Activated CD8-positive, alpha-beta memory T cell treated with anti-CD3 and anti-CD28 coated beads for 36 hours (primary cell): ENCODE results near the gene ABCC9. TPM values are rescaled to one million over a fixed set of nuclear protein-coding genes. Genes with fewer than 3 reads are reported as not detected.
"Not testable (repeated sequence)": the region's sequence is repeated elsewhere in the genome, so short reads cannot be mapped to it uniquely, and the experiment has no call there.

Experiments used
- CTCF ChIA-PET: fragments of 350-600 bp; sonication (Branson Sonifier 250); formaldehyde crosslinking; loops from one replicate; lab custom pipeline; 2021; ENCODE audit warnings: antibody characterized with exemption; lab: Charles Lee
- POLR2A ChIA-PET: fragments of 350-600 bp; sonication (Branson Sonifier 250); formaldehyde crosslinking; loops from one replicate; lab custom pipeline; 2021; ENCODE audit warnings: antibody characterized with exemption; lab: Charles Lee
- total RNA-seq, 2 experiments: library from RNA; stranded (reverse); gene quantifications; one replicate each; pipeline ENCODE4 v1.2.3, GENCODE V29; 2021

The ABCC9 gene
- total RNA-seq, 2 experiments from 2014 or later = not detected

DNA sequence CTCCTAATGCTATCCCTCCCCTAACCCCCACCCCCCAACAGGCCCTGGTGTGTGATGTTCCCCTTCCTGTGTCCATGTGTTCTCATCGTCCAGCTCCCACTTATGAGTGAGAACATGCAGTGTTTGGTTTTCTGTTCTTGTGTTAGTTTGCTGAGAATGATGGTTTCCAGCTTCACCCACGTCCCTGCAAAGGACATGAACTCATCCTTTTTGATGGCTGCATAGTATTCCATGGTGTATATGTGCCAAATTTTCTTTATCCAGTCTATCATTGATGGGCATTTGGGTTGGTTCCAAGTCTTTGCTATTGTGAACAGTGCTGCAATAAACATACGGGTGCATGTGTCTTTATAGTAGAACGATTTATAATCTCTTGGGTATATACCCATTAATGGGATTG lies 151.5 kb downstream of the ABCC9 start:
- POLR2A ChIA-PET = not testable (repeated sequence)

DNA sequence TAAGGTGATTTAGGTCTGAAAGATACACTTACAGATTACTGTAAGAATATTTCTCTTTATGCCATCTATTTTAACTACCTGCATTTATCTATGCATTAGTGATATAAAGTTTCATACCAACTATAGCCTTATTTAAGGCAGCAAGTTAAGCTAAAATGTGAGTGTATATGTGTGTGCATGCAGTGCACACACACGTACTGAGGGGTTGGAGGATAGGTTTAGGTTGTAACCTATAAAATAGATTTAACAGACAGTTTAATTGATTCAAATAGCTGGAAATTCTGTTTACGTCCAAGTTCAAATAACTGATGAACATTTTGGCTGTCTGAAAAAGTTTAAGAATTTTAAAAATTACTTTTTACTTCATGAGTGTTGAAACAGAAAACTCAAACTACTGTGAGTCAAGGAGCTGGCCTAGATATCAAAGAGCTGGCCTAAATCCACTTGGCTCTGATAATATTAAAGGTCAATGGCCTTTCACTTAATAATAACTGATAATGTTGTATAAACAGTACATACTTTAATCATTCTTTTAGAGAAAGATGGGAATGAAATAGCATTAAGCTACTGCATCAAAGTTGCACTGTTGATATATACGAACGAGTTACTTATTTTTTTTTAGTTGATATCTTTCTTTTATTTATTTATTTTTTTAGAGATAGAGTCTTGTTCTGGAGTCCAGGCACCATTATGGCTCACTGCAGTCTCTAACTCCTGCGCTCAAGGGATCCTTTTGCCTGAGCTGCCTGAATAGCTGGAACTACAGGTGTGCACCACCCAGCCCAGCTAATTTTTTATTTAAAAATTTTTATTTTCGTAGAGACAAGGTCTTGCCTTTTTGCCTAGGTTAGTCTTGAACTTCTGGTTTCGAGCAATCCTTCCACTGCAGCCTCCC lies 152.9 kb downstream of the ABCC9 start:
- POLR2A ChIA-PET = no interaction called here
- CTCF ChIA-PET = no interaction called here

More for the DNA sequence above, 151.5 kb downstream of the ABCC9 start:
- CTCF ChIA-PET = not testable (repeated sequence)

DNA sequence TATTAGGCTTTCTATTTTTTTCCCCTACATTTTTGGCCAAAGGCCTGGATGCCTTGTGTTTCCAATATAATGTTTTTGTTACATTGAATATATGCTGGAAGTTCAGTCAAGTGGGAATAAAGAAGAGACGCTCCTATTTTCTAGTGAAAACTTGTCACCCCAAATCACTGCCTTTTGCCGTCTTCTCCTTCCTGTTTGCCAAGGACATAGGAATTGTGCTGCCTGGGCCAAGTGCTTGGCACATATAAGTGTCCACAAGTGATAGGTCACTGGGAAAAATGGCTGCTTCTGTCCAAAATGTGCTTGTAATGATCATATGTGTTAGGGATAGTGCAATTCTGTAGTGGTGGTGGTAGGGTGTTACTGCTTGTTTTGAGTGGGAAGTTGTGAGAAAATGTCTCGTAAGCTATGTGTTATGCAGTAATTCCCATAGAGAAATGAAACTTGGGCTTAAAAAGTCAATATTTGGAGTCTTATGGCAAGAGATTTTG lies 155.1 kb downstream of the ABCC9 start:
- CTCF ChIA-PET = no interaction called here
- POLR2A ChIA-PET = no interaction called here

DNA sequence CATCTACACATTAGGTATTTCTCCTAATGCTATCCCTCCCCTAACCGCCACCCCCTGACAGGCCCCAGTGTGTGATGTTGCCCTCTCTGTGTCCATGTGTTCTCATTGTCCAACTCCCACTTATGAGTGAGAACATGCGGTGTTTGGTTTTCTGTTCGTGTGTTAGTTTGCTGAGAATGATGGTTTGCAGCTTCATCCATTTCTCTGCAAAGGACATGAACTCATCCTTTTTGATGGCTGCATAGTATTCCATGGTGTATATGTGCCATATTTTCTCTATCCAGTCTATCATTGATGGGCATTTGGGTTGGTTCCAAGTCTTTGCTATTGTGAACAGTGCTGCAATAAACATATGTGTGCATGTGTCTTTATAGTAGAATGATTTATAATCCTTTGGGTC lies 158.5 kb downstream of the ABCC9 start:
- POLR2A ChIA-PET = not testable (repeated sequence)

DNA sequence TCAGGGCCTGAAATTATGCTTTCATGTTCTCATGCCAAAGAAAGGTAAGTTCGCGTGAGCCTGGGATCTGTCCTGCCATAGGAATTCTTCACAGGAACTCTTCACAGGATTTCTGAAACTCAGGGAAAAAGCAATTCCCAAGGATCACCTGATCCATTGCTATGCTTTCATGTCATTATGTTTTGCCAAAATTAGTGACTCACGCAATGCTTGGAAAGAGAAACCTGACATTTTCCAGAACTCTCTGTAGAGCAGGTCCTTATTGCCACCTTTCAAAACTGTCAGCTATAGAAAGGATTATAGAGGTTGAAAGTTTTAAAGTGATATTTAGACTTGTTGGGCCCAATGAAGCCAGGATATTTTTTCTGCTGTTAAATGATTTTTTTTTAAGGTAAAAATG lies 160.4 kb downstream of the ABCC9 start:
- CTCF ChIA-PET = no interaction called here
- POLR2A ChIA-PET = no interaction called here

More for the DNA sequence above, 158.5 kb downstream of the ABCC9 start:
- CTCF ChIA-PET = not testable (repeated sequence)

DNA sequence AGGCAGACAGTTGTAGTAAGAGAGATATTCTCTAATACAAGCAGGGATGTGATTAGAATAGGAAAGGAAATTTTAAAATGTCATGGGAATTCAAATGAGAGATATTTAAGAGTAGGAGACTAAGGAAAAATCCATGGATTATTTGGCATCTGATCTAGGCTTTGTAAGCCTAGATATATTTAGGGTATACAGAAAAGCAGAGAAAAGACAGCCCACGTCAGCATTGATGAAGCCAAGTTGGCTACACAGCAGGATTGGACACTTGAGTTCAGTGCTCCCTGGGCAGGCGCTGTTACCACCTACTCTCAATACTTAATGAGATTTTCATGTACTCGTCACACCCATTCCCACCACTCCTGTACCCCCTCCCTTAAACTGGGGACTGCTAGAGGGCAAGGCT lies 165.1 kb downstream of the ABCC9 start:
- CTCF ChIA-PET = no interaction called here
- POLR2A ChIA-PET = no interaction called here

DNA sequence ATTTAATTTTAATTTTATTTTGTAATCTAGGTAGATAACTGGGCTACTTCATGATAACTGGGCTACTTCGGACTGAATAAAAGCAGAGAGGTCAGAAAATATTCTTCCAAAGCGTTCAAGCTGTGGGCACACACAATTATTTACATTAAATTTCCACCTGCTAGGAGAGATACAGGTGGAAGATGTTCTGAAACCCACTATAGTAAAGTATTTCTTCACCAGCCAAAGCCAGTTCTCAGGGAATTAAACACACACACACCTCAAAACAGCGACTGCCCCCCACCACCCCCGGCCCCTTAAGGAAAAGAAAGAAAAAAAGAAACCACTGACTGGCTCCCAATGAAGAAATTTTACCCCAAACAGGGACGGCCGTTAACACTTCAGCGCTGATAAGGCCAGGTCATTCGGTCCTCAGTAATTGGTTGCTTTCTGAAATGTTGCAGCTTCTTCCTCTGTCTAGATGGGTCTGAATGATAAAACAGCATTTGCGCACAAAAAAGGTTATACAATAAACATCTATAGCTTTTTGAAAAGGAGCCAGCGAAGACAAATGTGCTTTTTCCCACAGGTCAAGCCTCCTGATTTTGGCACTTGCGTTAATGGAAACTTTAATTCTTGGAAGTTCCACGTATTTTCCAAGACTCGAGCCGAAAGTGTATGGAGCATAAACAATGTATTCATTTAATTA lies 165.9 kb downstream of the ABCC9 start:
- POLR2A ChIA-PET = no interaction called here
- CTCF ChIA-PET = no interaction called here

DNA sequence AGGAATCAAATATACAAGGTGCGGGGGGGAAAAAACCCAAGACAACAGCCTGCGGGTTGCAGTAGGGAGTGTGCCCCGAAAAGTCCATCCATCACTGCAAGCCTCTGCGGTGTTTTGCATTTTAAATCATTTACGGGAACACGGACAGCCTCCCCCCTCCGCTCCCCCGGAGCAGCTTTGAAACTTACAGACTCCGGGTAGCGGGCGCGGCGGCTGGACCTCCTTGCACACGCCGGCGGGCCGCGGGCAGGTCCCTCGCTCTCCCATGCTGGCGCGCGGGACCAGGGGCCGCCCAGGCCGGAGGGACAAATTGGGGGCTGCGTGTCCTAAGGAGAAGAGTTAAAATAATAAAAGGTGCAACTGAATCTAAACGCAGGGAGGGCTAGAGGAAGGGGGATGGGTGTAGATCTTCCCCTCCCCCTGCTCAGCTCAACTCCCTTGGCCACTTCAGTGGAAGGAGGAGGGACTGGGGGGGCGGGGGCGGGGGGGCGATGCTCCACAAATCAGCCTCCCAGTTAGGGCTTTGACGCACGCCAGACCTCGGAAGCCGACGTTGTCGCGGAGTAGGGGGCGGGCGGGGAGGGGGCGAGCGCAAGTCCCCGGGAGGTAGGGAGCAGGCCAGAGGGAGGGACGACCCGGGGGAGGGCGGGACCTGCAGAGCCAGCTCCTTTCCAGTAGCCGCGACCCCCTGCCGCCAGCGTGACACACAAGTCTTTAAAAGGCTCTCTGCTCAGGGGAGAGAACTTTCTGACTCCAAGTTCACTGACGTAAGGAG lies 166.7 kb downstream of the ABCC9 start, which contains the start of gene KCNJ8:
TSS of gene KCNJ8 (minus strand) at position 349 of the 775 bp plus-strand sequence. CDS start 1,090 bp downstream, outside the sequence.
- ChIA-PET POLR2A (no interaction called here), CTCF (interaction anchor here (0.6 kb wide), 1 partner anchor 337 kb away, joined by 3 read pairs; no protein-coding TSS in a partner anchor)

DNA sequence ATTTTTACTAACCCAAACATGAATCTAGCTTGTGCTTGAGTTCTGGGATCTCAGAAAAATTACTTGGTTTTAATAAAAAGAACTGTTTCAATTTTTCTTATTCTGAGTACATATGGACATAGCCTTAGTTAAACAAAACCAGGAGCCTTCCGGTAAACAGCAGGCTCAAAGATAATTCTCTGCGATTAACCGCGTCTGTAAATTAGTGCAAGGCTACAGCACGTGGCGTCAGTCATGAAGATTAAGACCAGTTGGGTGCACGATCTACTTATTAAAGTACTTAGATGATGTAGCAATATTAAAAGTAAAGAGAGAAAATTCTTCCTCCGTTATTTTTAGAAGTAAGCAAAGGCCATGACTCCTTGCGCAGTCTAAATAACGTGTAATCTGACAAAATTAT lies 167.4 kb downstream of the ABCC9 start:
- POLR2A ChIA-PET = no interaction called here
- CTCF ChIA-PET = no interaction called here

DNA sequence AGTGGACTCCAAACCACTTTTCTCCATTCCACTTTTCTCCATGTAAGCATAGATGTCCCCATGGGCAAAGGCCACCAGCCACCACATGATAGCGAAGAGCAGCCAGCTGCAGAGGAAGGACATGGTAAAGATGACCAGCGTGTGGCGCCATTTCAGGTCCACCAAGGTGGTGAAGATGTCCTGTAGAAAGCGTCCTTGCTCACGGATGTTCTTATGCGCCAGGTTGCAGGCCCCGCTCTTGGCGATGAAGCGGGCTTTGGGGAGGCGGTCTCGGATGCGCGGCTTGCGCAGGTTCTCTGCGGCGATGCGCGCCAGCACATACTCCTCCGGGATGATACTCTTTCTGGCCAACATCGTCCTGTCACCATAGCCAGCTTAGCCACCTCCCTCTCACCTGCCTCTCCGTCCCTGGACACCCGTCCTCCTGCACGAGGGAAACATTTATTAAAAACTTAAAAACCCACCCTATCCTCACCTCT lies 167.9 kb downstream of the ABCC9 start:
- ChIA-PET CTCF (no interaction called here), POLR2A (no interaction called here)

DNA sequence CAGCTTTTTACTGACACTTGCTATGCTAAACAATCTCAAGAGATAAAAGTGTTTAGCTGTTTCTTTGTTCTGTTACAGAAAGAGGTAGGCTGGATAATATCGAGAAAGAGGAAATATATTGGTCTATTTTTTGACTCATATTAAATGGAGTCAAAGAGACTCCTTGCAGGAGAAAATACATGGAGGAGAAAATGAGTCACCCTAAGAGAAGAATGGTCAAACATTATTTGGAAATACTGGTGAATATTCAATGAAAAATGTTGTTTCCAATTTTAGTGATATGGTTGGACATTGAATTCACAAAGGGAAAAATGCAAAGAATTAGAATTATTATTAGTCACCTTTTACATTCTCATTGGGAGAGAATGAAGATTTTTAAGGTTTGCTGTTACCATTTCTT lies 169.9 kb downstream of the ABCC9 start:
- CTCF ChIA-PET = no interaction called here
- POLR2A ChIA-PET = no interaction called here

DNA sequence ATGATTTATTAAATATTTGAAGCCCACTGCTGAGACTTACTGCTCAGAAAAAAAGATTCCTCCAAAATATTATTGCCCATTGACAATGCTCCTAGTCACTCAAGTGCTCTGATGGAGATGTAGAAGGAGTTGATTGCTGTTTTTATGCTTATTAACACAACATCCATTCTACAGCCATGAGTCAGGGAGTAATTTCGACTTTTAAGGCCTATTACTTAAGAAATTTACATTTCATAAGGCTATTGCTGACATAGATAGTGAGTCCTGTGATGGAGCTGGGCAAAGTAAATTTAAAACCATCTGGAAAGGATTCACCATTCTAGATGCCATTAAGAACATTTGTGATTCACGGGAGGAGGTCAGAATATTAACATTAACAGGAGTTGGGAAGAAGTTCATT lies 171.9 kb downstream of the ABCC9 start:
- ChIA-PET POLR2A (no interaction called here), CTCF (no interaction called here)

DNA sequence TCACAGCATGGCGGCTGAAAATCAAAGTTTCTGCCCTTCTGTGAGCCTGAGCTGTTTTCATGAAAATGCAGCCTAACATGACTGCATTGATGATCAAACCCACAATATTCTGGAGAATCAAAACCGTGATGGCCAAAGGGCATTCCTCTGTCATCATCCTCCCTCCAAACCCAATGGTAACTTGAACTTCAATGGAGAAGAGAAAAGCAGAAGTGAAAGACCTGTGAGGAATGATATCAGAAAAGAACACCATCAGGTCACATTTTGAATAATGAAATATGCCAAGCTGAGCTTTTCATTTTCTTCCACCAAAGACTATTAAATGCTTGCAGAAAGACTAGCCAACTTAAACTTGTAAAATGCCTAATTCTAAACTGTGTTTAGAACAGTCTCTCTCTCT lies 174.8 kb downstream of the ABCC9 start:
- ChIA-PET POLR2A (no interaction called here), CTCF (no interaction called here)

DNA sequence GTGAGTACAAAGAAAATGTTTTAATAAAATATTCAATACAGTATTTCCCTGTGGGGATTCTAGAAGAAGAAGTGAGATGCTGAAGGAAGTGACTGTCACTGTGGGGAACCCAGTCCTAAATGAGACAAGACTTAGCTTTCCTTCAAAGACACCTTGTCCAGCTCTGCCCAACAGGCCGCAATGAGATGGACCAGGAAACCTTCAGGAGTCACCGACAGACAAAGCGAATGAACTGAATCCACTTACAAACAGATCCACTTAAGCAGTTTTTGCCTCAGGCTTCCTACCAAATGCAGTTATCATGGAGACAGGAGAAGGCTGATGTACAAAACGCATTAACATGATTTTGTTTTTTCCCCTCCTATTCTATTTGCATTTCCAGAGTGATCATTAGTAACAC lies 176.3 kb downstream of the ABCC9 start:
- ChIA-PET POLR2A (no interaction called here), CTCF (no interaction called here)

DNA sequence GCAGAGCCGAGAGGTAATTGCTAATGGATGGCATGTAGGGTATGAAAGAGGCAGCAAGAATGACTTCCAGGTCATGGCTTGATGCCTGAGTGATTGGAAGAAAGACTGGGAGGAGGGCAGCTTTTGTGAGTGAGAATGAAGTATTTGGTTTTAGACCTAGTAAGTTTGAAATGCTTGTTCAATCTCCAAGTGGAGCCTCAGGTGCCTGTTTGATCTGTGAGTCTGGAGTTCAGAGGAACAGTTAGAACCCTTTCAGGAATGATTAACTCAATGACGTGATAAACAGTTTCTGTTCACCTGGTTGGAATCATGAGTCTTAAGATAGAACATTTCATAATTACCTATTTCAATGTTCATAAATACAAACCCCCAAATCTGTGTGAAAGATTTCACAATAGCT lies 177.2 kb downstream of the ABCC9 start:
- ChIA-PET CTCF (no interaction called here), POLR2A (no interaction called here)

DNA sequence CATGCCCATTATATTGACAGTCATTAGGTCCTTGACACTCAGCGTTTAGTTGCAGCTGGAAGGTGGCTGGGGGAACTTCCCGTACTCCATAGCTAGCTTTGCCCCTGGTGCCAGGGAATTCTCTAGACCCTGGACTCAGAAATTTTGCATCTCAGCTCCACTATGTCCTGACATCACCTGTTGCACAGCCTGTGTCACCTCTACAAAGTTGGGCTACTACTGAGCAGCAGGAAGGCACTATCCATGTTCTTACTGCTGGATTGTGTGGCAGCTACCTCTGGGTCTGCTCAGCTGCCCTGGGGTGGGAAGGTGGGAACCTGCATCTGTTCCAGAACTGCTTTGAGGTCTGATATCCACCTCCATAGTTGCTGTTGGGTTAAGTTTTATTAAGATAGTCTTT lies 177.7 kb downstream of the ABCC9 start:
- ChIA-PET CTCF (no interaction called here), POLR2A (no interaction called here)

DNA sequence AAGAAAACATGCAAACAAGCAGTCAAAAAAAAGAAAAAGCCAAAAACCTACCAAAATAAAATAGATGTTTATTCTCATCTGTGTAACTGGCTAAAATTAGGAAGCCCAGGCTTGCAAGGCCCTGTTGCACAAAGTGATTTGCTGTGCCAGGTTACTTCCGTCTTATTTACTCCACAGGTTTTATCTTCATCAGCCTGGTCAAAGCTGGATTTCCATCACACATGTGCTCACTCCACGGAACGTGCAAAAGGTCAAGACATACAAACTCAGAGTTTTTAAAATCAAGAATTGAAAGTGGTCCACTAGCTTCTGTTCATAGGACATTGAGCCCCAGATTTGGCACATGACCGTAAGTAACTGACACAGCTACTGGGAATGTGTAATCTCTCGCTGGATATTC lies 181.5 kb downstream of the ABCC9 start:
- ChIA-PET CTCF (no interaction called here), POLR2A (no interaction called here)

DNA sequence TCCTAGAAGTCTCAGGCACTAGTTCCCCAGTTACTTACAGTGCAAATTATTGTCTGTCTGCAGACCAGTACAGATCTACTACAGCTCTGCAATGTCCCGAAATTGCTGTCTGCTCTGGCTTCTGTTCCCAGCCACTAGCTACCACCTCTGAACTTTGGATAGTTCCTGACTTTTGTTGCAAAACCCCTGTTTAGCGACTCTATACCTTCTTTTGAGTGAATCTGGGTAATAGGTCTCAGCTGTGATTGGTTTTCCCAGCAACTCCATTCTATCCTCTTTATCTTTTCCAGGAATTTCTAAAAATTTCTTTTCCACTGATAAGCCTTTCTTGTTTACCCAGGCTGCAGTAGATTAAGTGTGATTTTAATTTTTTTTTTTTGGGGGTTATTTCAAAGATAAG lies 183.5 kb downstream of the ABCC9 start:
- ChIA-PET CTCF (no interaction called here), POLR2A (no interaction called here)

DNA sequence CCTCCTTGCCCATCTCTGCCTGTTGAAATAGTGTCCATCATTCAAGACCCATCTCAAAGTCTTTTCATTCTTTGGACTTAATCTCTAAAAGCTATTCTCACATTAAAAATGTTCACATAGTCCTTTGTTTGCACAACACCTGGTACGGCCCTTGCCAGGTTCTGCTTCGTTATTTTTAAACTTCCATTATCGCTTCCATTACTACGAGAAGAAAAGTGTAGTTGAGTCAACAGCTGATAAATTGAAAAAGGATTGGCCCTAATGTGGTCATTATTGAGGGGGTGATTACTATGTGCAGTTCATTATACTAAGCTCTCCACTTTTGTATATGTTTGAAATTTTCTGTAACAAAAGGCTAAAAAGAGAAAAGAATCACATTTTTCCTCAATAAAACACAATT lies 184.5 kb downstream of the ABCC9 start:
- ChIA-PET CTCF (no interaction called here), POLR2A (no interaction called here)

DNA sequence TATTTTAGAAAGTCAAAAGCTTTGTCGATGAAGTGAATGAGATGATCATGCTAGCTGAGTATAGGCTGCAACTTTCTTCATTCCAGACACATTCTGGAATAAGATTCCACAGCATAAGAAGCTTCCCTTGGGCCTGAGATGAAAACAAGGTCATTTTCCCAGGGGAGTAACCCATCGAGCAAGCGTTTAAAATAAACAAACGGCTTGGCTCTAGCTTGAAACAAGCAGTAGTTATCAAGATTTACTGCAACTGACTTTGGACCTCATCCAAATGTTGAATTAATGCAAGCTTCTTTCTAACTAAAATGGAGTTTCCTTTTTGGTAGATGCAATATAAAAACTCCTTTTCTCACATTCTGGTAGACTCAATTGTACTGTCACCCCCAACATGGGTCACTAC lies 189.7 kb downstream of the ABCC9 start:
- POLR2A ChIA-PET = no interaction called here
- CTCF ChIA-PET = no interaction called here
